Activated CD8-positive, alpha-beta memory T cell treated with anti-CD3 and anti-CD28 coated beads, Interleukin-2, amount 50 U/mL, for 1 hour (primary cell): Measurements from ENCODE around the gene PRICKLE2.

ENCODE experiments used
- DNase-seq: peaks from one replicate; pipeline ENCODE4 v3.0.0-alpha.2; 2020; ENCODE audit errors: extremely low read depth

PRICKLE2 gene

DNA sequence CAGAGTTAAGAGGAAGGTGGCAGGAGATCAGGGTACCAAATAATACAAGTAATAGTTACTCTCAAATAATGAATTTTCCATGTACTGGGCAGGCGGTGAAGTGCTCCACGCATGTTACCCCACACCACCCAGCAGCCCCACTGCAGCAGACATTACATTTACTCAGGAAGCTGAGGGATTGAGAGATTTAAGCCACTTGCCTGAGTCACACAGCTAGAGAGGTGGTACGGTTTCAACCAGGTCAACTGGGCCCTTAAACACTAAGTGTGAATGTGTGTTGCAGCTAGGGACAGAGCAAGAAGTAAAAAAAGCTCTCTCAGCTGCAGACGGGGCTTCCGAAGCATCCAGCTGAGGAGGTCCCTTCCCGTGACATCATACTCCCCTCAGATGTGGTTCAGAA, 91.3 kb downstream of the PRICKLE2 start:
- DNase-seq: no peak

DNA sequence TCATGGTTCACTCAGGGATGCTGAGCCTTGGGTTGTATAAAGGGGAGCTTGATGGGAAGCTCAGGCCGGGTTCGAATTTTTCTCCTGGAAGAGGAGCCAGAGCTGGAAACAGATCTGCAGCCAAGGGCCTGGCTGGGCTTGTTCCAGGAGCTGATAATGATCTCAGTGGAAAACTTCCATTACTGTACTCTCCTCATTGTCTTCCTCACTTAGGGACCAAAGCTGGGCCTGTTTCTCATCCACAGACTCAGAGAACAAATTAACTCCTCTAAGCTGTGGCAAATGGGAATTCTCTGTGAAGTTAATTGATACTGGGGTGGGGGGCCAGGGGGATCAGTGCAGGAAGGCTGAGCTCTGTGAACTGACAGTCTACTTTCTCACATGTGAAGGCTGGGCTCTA, 92.0 kb downstream of the PRICKLE2 start:
- no peak for DNase-seq

DNA sequence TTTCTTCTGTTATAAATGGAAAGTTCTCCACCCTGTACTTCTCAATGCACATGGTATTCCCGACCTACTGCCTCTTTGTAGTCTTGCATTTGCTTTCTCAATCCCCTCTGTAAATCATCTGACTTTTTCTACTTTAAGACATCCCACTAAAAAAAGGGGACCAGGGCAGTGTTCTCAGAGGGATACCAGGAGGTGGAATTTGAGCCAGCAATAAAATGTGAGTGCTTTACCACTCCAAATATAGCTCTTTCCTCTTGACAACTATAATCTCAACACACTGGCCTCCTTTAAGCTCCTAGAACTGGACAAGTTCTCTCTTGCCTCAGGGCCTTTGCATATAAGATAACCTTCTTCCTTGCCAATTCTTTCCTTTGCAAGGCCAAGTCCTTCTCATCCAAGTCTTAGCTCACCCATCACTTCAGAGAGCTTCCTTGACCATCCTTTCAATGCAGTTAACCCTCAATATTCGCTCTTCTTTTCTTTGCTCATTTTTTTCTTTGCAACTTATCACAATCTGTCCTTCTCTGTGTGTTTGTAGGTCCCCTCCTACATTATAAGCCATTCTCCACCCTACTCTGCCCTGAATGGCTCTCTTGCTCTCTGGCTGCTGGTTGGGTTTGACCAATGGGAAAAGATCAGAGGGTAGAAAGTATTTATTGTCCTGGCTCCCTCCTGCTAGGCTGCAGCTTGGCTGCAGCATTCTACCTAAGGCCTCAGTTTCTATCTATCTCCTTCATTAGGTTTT, 93.4 kb downstream of the PRICKLE2 start:
- no peak for DNase-seq

DNA sequence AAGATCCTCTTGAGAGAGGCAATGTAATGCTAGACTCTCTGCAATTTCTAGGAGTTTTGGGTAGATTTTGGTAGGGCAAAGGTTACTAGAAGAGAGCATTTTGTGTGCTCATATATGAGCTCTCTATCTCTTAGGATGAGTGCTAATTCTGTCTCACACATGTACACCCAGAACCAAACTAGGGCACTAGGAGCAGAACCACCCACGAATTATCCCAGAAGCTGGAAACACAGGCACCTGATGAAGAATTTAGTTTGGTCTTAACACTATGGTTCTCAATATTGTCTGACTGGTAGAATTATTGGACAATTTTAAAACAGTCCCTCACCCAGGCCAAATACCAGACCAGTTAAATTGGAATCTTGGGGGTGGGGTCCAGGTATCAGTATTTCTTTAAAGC, 94.8 kb downstream of the PRICKLE2 start:
- no peak for DNase-seq

DNA sequence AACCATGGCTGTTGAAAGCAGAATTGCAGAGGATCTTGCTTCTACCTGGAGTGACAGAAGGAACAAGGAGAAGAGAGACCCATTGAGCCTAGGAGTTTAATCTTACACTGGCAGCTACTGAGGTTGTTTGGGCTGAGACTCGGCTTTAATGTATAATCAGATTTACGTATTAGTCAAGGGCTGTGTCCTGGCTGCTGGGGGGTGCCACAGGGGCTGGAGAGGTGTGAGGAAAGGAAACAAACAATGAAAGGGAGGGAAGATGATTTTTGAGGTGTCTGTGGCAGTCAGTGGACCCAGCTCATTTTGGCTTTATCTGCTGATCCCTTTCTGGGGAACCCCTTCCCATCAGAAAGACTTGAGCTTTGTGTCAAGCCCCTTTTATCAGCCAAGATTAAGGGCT, 95.7 kb downstream of the PRICKLE2 start:
- no peak for DNase-seq

DNA sequence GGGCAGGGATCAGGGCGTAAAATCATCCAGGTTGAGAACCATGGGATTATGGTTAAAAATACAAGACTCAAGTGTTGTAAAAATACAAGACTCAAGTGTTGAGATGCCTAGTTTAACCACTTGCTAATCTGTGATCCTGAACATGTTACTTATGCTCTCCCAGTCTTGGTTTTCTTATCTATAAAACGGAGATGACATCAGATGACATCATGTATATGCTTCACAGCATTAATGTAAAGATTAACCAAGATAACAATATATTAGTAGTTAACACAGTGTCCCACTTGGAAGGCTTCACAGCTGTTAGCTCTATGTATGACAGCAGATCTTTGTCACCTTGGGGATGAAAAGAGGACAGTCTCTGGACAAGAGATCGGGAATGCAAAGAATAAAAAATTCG, 96.2 kb downstream of the PRICKLE2 start:
- no peak for DNase-seq

DNA sequence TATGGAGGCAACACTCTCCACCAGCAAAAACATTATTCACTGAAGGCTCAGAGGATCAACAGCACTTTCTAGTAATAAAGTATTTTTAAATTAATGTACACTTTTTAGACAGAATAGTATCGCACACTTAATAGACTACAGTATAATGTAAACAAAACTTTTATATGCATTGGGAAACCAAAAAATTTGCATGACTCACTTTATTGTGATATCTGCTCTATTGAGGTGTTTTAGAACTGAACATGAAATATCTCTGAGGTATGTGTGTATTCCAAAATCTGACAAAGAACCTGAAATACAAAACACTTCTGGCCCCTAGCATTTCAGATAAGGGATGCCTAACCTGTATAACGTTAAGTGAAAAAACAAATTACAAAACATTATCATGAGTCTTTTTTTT, 99.7 kb downstream of the PRICKLE2 start:
- no peak for DNase-seq

DNA sequence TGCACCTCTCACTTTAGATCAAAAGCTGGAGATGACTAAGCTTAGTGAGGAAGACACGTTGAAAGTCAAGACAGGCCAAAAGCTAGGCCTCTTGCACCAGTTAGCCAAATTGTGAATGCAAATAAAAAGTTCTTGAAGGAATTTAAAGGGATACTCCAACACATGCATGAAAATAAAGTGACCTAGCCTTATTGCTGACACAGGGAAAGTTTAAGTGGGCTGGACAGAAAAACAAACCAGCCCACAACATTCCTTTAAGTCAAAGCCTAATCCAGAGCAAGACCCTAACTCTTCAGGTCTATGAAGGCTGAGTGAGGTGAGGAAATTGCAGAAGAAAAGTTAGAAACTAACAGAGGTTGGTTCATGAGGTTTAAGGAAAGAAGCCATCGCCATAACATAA, 101.3 kb downstream of the PRICKLE2 start:
- no peak for DNase-seq

DNA sequence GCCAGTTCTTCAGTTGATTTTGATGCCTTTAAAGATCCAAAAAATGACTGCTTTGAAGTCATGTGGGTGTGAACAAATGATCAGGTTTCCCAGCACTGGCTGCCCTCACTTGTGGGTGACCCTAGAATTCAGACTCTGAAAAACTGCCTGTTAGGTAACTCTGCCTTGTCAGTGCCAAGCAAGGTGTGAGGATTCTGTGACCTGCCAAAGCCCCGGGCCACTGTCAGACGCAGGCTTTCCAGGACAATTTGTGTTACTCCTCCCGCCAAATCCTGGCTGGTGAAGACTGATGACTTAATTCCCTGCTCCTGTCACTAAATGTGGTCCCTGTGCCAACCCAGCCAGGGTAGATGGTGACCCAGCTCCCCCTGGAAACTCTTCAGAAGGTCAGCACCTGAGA, 102.8 kb downstream of the PRICKLE2 start:
- DNase-seq: no peak

DNA sequence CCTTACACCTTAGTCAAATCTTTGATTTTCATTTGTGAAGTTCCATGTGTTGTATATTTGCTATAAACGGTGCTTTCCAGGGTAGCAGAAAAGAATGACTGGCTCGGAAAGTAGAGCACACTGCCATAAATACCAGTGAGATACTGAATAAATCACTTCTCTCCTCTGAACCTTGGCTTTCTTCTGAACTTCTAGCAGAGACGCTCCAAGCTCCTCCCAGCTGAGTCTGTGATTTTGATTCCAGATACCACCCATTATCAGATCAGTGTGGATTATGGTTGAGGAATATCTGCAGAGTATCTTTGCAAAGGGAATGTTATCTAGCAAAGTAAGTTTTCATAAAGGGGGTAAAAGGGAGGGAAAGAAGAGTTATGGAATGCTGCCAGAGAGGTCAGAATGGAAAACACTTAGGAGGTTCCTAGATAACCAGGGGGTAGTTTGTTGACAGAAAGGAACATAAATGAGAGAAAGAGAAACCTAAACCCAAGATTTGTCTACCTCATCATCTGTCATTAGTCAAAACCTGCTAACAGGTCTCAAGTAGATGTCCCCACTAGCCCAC, 103.4 kb downstream of the PRICKLE2 start:
- no peak for DNase-seq

DNA sequence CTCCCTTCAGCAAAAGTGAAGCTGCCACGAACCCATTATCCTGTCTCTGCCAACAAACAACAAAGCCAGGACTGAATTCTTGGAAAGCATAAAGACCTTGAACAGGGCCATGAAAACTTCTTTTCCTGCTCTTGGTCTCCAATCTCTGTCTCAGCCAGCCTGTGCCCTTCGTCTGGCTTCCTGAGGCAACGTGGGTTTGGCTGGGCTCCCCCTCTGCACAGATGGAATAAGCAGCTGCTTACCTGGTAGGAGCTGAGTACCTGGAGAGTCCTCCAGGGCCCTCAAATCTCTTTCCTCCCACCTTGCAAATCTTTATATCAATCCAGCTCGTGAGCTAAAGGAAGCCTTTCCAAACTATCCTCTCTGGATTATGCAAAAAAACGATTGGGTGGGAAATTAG, 104.4 kb downstream of the PRICKLE2 start:
- no peak for DNase-seq

DNA sequence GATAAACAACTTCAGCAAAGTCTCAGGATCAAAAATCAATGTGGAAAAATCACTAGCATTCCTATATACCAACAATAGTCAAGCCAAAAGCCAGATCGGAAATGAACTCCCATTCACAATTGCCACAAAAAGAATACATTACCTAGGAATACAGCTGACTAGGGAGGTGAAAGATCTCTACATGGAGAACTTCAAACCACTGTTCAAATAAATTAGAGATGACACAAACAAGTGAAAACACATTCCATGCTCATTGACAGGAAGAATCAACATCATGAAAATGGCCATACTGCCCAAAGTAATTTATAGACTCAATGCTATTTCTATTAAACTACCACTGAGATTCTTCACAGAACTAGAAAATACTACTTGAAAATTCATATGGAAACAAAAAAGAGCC, 107.8 kb downstream of the PRICKLE2 start:
- DNase-seq: no peak

DNA sequence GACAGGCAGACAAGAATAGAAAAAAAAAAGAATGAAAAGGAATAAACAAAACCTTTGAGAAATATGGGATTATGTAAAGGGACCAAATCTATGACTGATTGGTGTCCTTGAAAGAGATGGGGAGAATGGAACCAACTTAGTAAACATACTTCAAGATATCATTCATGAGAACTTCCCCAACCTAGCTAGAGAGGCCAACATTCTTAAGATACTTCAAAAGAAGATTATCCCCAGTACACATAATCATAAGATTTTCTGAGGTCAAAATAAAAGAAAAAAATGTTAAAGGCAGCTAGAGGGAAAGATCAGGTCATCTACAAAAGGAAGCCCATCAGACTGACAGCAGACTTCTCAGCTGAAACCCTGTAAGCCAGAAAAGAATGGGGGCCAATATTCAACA, 110.6 kb downstream of the PRICKLE2 start:
- no peak for DNase-seq

DNA sequence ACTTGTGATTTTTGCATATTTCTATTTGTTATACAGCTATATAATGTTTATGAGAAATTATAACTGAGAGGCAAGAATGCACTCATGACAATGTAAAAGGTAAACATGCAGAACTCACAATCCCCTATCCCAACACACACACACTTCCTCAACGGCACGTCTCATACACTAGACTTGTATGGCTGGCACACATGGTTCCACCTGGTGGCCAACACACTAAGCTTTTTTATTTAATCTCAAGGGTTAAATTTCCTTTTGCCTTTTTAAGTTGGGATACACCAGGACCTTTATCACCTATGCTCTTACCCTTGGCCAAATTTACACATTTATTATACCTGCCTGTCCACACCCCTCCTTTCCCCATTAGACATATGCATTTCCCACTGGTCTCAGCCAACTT, 113.4 kb downstream of the PRICKLE2 start:
- no peak for DNase-seq

DNA sequence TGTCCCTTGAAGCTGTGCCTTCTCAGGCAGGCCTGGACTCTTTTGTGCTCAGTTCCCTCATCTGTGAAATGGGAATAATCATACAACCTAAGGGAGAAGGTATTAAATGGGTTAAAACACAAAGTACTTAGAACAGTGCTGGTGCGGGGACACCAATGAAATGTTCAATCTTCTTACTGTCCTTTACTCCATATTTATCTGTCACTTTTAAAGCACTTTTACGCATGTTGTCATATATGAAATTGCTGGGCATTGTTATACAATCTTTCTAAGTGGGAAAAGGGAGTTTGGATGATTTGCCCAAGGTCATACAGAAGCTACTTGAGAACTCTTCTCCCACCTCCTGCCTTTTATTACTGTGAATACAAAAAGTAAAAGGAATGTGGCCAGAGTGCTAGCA, 114.2 kb downstream of the PRICKLE2 start:
- no peak for DNase-seq

DNA sequence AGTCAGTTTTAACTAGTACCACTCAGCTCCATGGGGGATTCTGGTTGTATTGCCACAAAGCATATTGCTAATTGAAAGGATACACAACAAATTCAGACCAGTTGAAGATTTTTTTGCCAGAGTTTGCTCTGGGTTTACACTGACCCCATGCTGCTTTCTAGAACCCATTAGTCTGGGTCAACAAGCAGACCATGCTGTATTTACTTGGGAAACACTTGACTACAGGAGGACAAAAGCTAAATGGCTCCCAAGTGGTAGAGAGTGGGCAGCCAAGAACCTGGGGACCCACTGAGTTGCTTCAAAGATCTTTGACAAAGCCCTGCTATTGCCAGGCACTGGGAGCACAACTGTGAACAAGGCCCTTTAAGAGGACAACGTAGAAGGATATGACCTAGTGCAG, 115.2 kb downstream of the PRICKLE2 start:
- no peak for DNase-seq

DNA sequence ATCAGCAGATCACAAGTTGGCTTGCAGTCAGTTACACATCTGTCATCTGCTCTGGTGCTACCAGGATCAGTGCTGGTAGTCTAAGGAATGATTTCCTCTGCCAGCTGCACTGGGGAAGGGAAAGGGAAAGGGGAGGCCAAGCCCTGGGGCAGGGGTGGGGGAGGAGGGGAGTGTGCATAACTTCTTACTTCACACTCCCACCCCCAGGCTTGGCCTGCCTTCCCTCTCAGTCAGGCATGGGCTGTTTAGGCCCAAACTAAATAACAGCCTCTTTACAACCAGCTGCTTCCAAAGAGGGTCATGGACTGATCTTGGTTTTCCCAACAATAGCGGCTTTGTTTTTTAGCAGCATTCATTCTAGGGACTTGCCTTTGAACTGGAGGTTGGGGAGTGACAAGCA, 115.8 kb downstream of the PRICKLE2 start:
- DNase-seq: no peak

DNA sequence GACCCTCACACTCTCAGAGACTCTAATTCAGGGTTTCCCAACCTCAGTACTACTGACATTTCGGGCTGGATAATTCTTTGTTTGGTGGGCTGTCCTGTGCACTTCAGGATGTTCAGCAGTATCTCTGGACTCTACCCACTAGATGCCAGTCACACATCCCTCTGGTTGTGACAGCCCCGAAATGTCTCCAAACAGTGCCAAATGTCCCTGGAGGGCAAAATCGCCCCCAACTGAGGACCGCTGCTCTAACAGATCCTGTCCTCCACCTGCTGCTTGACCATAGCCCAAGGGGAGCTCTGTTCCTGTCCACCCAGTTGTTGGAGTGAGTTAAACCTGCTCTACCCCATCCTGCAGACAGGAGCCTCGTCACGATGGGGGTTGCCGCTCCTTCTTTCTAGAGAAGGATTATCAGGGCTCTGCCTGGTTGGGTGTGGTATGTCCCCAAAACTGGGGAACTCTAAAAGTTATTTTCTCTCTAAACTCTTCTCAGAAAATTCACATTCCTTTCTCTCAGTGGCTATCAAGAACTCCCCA, 116.4 kb downstream of the PRICKLE2 start:
- DNase-seq: no peak

DNA sequence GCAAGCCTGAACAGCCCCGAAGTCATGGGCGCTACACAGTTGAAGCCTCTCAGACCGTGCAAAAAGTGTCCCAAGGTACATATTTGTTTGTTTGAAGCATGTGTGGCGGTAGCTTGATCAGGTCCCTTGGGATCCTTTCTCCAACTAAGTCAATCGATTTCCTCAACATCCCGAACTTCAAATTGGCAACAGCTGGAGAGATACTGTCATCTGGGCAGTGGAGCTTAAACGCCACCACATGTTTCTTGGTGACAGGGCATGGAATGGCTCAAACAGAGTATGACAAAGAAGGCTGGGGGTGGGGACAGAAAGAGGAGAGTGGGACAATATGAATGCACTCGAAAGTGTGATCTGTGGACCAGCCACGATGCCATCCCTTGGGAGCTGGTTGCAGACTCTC, 117.0 kb downstream of the PRICKLE2 start:
- DNase-seq: no peak

DNA sequence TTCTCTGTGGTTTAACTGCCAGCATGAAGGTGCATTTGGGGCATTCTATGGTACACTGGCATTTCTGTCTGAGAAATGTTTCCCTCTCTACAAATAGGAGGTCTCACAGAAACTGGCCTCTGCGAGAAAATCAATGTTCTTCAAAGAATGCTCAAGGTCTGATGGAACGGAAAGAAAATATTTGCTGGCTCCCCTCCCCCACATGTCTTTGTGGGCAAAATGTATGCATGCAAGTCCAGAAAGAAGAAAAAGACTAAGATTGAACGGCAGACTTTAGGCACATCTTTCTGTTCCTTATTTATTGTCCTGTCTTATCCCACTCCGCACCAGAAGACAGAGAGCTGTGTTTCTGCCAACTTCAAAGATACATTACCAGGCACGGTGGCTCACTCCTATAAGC, 118.1 kb downstream of the PRICKLE2 start:
- DNase-seq: no peak

DNA sequence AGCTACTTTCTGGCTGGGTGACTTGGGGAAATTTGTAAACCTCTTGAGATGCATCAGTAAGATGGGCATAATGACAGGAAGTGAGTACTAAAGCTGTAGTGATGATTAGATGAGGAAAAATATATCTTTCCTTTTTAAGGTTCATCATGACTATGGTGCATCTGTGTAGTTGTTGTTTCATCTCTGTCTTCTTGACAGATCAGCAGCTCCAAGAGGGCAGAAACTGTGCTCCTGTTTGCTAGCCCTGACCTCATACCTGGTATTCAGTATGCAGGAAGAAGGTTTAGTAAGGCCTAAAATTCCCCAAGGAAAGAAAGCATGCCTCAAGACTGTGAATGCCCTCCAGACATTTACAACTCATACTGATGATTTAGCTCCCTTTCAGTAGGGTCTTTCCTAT, 119.5 kb downstream of the PRICKLE2 start:
- no peak for DNase-seq

DNA sequence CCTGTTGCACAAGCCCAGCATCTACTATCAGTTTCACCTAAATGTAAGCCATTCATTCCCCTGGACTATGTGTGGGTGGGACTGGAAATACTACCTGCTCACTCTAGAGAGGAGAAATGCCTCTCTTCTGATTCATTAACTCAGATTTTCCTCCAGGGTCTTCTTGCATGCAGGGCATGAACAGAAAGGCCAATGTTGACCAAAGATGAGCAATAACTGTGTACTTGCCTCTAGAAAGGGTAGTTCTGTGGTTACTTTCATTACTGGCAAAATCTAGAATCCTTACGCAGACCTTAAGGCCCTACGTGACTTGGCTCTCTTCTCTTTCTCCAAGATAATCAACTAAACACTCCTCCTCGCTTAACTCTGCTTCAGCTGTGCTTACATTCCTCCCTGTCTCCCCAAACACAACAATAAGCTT, 120.6 kb downstream of the PRICKLE2 start:
- DNase-seq: no peak

DNA sequence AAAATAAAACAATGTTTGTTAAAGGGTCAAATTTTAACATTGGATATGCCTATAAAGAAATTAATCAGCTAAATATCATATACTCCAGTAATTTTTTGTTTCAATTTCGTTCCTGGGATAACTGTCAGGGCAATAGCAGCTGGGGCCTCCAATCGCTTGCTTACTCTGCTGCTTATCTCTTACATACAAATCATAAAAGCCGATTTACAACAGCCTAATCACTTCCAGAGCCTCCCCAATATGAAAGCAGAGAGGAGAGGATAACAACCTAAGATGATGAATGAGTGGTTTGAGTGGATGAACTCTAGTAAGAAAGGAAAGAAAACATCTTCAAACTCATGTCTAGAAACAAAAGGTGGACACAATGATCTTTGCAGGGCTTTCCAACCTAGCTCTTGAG, 121.3 kb downstream of the PRICKLE2 start:
- no peak for DNase-seq

DNA sequence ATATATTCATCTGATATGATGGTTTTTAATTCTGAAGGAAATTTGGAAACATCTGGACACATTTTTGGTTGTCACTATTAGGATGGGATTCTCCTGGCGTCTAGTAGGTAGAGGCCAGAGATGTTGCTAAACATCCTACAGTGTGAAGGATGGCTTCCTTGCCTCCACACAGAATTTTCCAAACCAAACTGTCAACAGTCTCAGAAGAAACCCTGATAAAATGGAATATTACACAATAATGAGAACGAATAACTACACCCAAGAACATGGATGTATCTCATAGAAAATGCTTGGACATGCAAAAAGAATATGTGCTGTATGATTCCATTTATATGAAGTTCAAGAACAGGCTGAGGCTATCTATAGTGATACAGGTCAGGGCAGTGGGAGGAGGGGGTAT, 122.1 kb downstream of the PRICKLE2 start:
- no peak for DNase-seq
